NCI-H510A (cell line): ENCODE measurements around the gene GDF9.
A peak's percentile ranks its signal among the peaks of the same experiment; 100 is the strongest.

ENCODE experiments used
- DNase-seq: peaks from one replicate; lab custom pipeline; 2025; lab: John Stamatoyannopoulos, UW

Gene GDF9

DNA sequence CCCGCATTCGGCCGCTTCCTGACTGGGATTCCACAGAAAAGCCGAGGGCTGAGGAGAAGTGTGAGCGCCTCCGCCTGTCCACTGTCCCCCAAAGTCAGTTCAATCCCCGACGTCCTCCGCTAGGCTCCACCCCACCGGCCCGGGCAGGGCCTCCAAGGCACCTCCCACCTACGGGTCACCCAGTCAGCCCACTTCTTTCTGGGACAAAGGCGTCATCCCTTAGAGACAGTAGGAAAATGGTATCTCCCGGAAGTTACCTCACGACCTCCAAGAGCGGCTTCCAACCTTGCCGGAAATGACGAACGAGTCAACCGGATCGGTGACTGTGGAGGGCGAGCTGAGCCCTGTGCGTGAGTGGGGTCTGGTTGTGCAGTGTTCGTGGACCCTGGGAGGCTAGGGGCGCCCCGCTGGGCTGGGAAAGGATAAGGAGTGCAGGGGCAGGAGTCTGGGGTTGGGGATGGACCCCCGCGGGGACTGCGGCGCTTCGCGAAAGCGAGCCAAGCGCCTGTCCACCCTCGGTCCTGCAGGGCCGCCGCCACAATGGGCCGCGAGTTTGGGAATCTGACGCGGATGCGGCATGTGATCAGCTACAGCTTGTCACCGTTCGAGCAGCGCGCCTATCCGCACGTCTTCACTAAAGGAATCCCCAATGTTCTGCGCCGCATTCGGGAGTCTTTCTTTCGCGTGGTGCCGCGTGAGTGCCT, at the start of gene GDF9, which contains the start of gene UQCRQ:
TSS of gene GDF9 (minus strand) at position 128 of the 704 bp plus-strand sequence. CDS start 1,936 bp downstream, outside the sequence.
TSS of gene UQCRQ (plus strand) at position 301 of the 704 bp plus-strand sequence. CDS start at position 541, 240 bp downstream.
- DNase-seq = peak; percentile 90

DNA sequence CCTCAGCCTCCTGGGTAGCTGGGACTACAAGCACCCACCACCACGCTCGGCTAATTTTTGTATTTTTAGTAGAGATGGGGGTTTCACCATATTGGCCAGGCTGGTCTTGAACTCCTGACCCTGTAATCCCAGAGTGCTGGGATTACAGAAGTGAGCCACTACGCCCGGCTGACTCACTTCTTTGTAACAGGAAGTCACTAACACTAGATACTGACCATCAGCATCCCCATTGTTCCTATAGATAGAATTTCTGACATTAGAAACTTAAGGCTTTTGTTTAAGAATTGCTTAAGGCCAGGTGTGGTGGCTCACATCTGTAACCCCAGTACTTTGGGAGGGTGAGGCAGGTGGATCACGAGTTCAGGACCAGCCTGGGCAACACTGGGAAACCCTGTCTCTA, 49.4 kb upstream of the GDF9 start:
- no peak for DNase-seq

- DNase-seq = no peak
Observed at GRCh38 chr5:132909702-132910101, 43.4 kb upstream of the GDF9 start.

GRCh38 chr5:132907161-132907560, 40.9 kb upstream of the GDF9 start:
- DNase-seq = no peak

DNA sequence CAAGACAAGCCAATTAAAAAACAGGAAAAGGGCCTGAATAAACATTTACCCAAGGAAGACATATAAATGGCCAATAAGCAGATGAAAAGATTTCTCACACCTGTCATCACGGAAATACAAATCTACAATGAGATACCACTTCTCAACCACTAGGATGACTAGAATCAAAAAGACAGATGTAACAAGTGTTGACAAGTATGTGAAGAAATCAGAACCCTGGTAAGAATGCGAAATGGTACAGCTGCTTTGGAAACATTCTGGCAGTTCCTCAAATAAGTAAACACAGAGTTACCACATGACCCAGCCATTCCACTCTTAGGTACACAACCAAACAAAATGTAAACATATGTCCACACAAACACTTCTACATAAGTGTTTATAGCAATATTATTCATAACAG, 39.7 kb upstream of the GDF9 start:
- no peak for DNase-seq

GRCh38 chr5:132901730-132902129, 35.5 kb upstream of the GDF9 start:
- no peak for DNase-seq

DNA sequence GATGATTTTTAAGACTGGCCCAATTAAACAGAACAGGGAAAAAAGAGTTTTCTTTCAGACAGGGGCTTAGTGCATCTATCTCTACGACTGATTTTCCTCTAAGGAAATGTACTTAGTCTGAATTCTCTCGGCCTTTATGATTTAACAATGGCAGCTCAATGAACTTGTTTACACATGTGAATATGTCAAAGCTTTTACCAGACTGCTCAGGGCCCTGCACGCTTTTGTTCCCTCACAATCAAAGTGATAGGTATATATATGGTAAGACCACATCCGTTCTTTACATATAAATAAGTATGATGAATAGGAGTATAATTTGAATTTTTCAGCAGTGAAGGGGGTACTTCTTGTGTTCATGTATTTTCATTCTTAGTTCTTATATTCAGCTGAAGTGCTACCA, 34.8 kb upstream of the GDF9 start:
- no peak for DNase-seq

DNA sequence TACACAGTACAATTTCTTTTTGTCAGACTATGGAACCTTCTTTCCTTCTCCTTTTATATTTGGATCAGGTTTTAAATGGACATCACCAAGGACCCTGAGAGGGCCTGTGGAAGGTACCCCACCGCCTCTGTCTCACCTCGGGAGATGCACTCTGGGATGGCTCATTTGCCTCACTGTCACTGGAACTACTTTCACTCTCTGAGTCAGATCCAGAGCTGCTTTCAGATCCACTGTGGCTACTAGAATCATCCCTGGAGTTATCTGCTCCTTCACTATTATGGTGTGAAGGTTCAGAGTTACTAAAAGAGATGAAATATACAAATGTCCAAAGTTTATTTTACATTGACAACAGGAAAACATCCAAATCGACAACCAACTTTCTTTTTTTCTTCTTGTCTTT, 31.8 kb upstream of the GDF9 start:
- DNase-seq = no peak

DNA sequence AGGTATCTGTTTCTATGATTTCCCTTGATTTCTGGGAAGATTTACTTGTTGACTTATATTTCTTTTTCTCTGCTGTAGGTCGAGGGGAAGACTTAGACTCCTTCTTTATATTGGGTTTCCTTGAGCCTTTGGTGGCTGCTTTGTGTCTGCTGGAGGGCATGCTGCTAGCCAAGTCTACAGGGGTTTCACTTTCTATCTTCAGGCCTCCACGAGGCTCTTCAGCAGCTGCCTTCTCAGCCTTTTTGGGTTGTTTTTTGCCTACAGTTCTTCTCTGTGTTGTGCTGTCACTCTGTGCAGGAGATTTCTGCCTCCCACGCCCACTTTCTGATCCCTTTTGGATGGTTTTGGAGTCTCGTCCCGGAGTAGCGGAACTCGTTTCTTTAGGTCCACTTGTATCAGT, 30.4 kb upstream of the GDF9 start:
- no peak for DNase-seq

DNA sequence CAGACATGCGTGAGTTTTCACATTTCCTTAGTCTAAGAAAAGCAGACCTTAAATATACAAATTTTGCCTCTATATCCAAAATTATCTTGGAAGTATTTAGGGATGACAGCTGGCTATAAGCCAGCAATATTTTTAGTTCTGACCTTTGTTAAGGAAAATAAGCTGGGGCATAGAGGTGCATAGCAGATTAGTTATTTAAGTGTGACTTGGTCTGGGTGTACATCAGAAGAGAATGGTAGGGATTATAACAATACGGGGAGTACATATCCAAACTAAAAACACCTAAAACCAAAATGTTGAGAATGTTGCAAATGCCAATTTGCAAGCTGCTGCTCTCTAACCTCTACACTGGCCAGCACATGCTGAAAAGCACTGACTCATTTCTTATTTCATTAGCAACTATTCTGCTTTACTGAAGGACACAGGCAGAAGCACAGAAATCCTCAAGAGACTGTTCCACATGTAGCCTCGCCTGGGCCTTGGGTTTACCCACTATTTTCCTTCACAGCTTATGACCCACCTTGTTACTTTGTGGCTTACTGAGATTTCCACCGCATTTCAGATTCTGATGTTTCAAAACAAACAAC, 29.5 kb upstream of the GDF9 start:
- no peak for DNase-seq

DNA sequence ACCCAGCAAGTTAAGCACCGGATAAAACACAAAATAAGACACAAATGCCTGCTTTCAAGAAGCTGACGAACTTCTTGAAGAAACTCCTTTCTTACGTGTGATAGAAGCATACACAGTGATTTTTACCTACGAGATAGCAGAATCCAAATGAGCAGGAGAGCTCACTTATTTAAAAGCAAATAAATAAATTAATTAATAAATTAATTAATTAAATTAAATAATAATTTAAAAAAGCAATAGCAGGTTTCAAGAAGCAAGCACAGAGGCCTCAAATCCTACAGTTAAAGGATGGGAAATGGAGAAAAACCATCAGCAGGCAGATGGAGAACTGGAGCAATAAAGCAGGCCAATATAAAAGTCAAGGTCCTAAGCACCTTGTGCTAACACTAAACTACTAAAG, 24.5 kb upstream of the GDF9 start:
- no peak for DNase-seq

GRCh38 chr5:132889501-132889900, 23.2 kb upstream of the GDF9 start:
- DNase-seq = no peak

GRCh38 chr5:132887283-132887682, 21.0 kb upstream of the GDF9 start:
- DNase-seq = no peak

DNA sequence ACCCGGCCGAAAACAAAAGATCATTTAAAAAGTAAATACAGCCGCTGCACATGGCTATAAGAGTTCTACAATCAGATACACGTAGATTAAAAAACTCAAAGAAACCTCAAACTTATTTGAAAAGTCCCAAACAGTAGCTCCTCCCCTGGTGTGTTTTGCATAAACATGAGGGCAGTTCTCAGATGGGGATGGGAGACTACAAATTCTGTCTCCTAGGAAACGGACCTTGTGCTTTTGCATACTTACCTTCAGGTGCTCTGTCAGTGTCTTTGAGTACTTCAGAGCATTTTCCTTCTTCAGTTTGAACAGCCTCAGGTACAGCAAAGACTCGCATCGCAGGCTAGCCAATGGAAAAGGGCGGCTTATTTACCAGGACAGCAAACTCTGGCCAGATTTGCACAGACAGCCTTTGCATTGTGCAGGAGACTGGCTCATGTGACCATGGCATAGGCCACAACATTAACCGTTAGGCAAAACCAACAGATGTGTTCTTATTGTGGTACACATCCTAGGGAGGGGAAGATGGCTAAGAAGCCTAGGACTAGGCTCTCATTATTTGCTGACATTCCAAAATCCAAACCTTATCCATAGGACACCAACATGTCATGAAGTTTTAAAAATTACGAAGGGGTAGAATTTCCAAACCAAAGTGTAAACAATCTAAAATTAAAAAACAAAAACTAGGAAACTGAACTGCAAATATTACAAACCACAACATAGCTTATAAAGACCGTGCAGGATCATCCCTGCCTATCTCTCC, 20.0 kb upstream of the GDF9 start:
- no peak for DNase-seq

DNA sequence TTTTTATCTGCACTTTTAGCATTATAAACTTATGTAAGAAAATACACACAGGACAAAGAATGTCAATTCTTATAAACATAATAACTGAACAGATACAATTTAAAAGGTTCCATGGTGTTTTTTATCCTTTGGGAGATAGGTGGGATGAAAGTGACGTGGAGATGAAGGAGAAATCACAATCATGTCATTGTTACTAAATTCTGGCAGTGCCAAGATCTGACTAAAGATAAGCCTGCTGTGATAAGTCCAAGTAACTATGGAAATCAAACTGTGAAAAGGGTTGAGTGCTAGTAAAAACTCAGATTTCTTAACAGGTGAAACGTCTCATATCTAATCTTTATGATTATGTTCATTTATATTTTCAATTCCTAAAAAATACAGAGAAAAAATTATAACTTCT, 18.3 kb upstream of the GDF9 start:
- DNase-seq = no peak

GRCh38 chr5:132883261-132883834, 17.1 kb upstream of the GDF9 start:
- DNase-seq = no peak

DNA sequence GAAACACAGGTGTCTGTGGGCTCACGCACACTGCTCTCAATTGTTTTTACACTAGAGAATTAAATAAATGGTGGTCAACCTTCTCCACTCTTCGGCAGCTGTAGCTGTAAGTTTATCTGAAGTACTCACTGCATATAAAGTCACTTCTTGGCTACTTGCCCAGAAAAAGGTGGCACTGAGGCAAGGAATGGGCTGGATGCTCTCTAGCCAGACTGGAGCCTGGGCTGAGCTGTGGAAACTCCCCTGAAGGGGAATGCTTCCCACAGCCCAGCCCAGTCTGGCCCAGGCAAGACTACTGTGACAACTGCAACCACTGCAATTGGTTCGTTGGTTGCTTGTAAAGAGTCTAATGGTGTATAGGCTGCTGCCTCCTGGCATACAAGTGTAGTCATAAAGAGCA, 11.7 kb upstream of the GDF9 start:
- no peak for DNase-seq

DNA sequence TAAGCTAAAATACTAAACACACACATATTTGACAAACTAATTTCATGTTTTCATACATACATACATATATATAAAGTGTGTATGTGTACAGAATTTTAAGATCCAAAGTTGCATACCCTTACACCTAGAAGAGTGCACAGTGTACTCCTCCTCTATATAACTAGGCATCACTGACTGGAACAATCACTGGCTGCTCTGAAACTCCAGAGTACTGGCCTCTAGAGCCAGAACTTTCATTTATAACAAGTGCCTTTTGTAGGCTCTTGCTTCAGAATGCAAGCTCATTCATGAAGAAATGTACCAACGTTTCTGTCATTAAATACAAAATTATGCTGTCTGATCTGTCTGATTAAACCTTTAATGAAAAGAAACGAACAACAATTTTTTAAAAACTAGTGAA, 11.2 kb upstream of the GDF9 start:
- DNase-seq = no peak

- DNase-seq = no peak
Observed at GRCh38 chr5:132876020-132876759, 9.9 kb upstream of the GDF9 start.

DNA sequence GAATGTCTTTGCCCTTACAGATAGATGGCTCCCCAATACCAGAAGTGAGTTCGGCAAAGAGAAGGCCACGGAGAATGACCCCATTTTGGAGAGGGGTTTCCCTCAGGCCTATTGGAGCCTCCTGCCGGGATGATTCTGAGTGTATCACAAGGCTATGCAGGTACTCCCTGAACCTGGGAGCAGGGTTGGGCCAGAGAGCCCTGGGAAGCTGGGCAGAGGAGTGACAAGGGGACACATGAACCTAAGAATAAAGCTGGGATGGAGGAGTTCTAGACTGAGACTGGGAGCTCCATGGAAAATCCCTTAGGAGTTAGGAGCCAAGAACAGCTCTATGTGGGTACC, 7.6 kb upstream of the GDF9 start:
- DNase-seq = no peak

- no peak for DNase-seq
Observed at GRCh38 chr5:132873119-132873929, 7.1 kb upstream of the GDF9 start, which contains the start of gene LEAP2. Gene LEAP2 (plus strand): TSS chr5:132873668. CDS start chr5:132873695, 27 bp downstream.
